Measurements from ENCODE around the gene RALGDS. TPM values are rescaled to one million over a fixed set of nuclear protein-coding genes. Genes with fewer than 3 reads are reported as not detected.

The RALGDS gene
- total and polyA plus RNA-seq, 9 of the 15 experiments (the other 6 are each of a cell fraction or from before 2014, with no cell fraction given): 0.75 to 43.3 (median 27.1) TPM

DNA sequence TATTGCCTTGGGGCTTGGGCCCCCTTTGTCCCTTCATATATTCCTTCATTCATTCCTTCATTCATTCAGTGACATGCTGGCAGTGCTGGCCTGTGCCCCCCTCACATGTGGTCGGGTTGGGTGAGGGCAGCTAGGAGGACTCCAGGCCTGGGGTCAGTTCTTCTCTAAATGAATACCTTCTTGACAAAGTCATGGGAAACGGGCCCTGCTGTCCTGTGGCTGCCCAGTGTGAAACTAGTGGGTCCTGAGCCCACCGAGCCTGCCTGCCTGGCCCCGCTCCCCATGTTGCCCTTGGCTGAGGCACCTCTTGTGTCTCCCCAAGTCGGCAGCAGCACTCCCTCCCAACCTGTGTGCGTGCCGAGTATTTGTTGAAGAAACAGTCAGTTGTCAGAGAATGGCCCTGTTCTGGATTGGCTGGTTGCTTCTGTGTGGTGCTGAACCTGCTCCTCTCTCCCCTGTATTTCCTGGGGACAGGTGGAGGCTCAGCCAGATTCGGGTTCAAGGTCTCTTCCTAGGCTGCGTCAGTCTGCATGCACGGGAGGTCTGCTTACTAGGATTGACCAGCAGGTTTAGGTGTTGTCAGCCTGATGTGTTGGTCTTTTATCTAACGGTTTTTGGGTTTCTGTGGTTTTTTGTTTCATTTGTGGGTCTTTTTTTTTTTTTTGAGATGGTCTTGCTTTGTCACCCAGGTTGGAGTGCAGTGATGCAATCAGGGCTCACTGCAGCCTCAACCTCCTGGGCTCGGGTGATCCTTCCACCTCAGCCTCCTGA is 62.3 kb downstream of the RALGDS start (continued):
- no peak for TF ChIP-seq NR4A1 (CRISPR knock-in tag; IDR thresholded peaks at IDR 0.05)
- TF ChIP-seq NR4A1 (tag; IDR thresholded peaks at IDR 0.05): no peak
- TF ChIP-seq CTBP1 (IDR thresholded peaks at IDR 0.05; ENCODE audit: borderline replicate concordance): peak; percentile 58
- peak; percentile 45 for TF ChIP-seq POLR2B (IDR thresholded peaks at IDR 0.05; ENCODE audit: low read depth, partially characterized antibody)
- TF ChIP-seq TAL1 (IDR thresholded peaks at IDR 0.05): no peak
- TF ChIP-seq PCBP1 (IDR thresholded peaks at IDR 0.05; ENCODE audit: low read depth, low read length, poor library complexity, severe bottlenecking): no peak

DNA sequence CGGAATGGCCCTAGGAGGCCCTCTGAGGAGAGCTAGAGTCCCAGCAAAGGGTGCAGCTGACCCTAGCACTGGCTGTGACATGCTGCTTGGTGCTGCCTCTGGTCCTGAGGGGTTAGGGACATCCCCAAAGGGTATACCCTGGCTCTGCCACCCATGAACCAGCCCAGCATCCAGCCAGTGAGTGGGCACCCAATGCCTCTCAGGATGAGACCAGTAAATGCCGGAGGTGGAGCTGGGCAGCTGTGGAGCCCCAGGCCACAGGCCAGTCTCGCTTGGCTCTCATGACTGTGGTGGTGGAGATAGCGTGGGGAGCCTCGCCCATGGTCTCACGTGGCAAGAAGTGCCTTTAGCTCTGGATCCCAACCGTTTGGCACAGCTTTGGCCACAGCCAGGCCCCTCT is 63.0 kb downstream of the RALGDS start:
- no peak for ATAC-seq
- H3K9ac ChIP-seq (ENCODE audit: insufficient read depth in 1 of 2, low read depth in 2 of 2, low read length in 2 of 2): peak overlapping the region in 1 of 2 experiments; percentile 31; a peak in 1 of 4 replicates
- H4K20me1 ChIP-seq (replicated peaks; ENCODE audit: control insufficient read depth, insufficient read depth, low read length): no peaks in the 10 kb centered on the region; the same call in 1 of the 2 replicates
- WGBS (ENCODE audit: insufficient coverage, low coverage, missing lambda C conversion rate): 73% methylated on average over 7 of the region's 7 CpGs
- in situ Hi-C loops (cut with MboI) (no loop called here), intact Hi-C loops (cut with micrococcal nuclease) (no loop called here)
- TSS peak; percentile 78 for BruUV-seq (replicated peaks)
- FAIRE-seq: no peak
- no peaks in the 10 kb centered on the region for H3K27me3 ChIP-seq (ENCODE audit: control insufficient read depth in 2 of 2, insufficient read depth in 2 of 2, low read length in 2 of 2)
- no peaks in the 10 kb centered on the region for H3K79me2 ChIP-seq (ENCODE audit: control insufficient read depth, insufficient read depth, low read length)
- POLR2A ChIA-PET: interaction anchor here (0.5 to 1.6 kb wide), 5 partner anchors 14 to 811 kb away, joined by 3 to 4 read pairs (median 3); partner anchors contain the start of gene GTF3C5
- peaks cover 52% of the 10 kb centered on the region; the same call in 2 of the 3 replicates for H3K36me3 ChIP-seq (ENCODE audit: control insufficient read depth, insufficient read depth, low read length)
- H3K9me3 ChIP-seq (replicated peaks; ENCODE audit: control insufficient read depth, insufficient read depth, low read depth, low read length): no peaks in the 10 kb centered on the region
- no peak overlapping the region for H3K4me3 ChIP-seq
- no peak for DNase-seq (ENCODE audit: extremely low read depth in 1 of 4, low spot score in 3 of 4)
- no peak overlapping the region for H2AFZ ChIP-seq (ENCODE audit: low read depth, low read length)
- no peaks in the 10 kb centered on the region for H3K9me1 ChIP-seq (ENCODE audit: control insufficient read depth, insufficient read depth, low read length)
- peaks cover 20 to 51% of the 10 kb centered on the region in 2 experiments for H3K4me1 ChIP-seq (replicated peaks in 1 of 2; ENCODE audit: control insufficient read depth in 2 of 2, insufficient read depth in 2 of 2, low read length in 2 of 2)
- CTCF ChIA-PET (ENCODE audit: low intra/inter-chr PET ratio): no interaction called here
- TF ChIP-seq ZNF780A (CRISPR knock-in tag; IDR thresholded peaks at IDR 0.05) (no peak), CTBP1 (IDR thresholded peaks at IDR 0.05; ENCODE audit: borderline replicate concordance) (no peak)
- no peak overlapping the region for H3K4me2 ChIP-seq (ENCODE audit: insufficient read depth, low read length)
- H3K27ac ChIP-seq (ENCODE audit: extremely low read depth, low read depth, low read length): no peak overlapping the region
